Loucy (cell line): ENCODE measurements around the gene GPR35.

Experiments used
- H2AFZ ChIP-seq: fragments of 200-600 bp; sonication (generic); 2 replicates; pipeline ENCODE4 v1.6.0; 2016; ENCODE audit warnings: antibody characterized with exemption, mild to moderate bottlenecking, low read length, moderate library complexity
- H3F3A ChIP-seq: fragments of 200-600 bp; 2 replicates; pipeline ENCODE4 v1.6.0; 2016; ENCODE audit warnings: antibody characterized with exemption, low read depth, mild to moderate bottlenecking
- H3K27me3 ChIP-seq: fragments of 200-600 bp; sonication (generic); 2 replicates; pipeline ENCODE4 v1.6.1; 2014; ENCODE audit warnings: low read length, mild to moderate bottlenecking; ENCODE audit not compliant: insufficient read depth, poor library complexity, severe bottlenecking
- H3K36me3 ChIP-seq: fragments of 200-600 bp; sonication (generic); 2 replicates; pipeline ENCODE4 v1.6.1; 2016; ENCODE audit warnings: low read length; ENCODE audit not compliant: insufficient read depth
- H3K4me1 ChIP-seq: fragments of 200-600 bp; sonication (generic); 2 replicates; pipeline ENCODE4 v1.5.1; 2014; ENCODE audit warnings: low read length, mild to moderate bottlenecking; ENCODE audit not compliant: insufficient read depth, poor library complexity, severe bottlenecking
- H3K4me2 ChIP-seq: fragments of 200-600 bp; sonication (generic); 2 replicates; pipeline ENCODE4 v1.6.0; 2014; ENCODE audit warnings: antibody characterized with exemption, low read length, low read depth, mild to moderate bottlenecking; ENCODE audit not compliant: poor library complexity, severe bottlenecking
- H3K4me3 ChIP-seq: fragments of 200-600 bp; sonication (generic); 2 replicates; pipeline ENCODE4 v1.5.1; 2014; ENCODE audit warnings: low read length, mild to moderate bottlenecking, mixed read lengths; ENCODE audit not compliant: poor library complexity, severe bottlenecking
- H3K79me2 ChIP-seq: fragments of 200-600 bp; sonication (generic); 2 replicates; pipeline ENCODE4 v1.6.1; 2014; ENCODE audit warnings: low read length; ENCODE audit not compliant: insufficient read depth
- H3K9ac ChIP-seq: fragments of 200-600 bp; sonication (generic); 2 replicates; pipeline ENCODE4 v1.6.0; 2014; ENCODE audit warnings: mild to moderate bottlenecking, low read depth, low read length, moderate library complexity; ENCODE audit not compliant: poor library complexity, severe bottlenecking
- H3K9me2 ChIP-seq: fragments of 200-600 bp; sonication (generic); replicated peaks from 2 replicates; pipeline ENCODE4 v1.6.1; 2016; ENCODE audit warnings: low read depth, low read length, mixed read lengths
- H3K9me3 ChIP-seq: fragments of 200-600 bp; sonication (generic); 2 replicates; pipeline ENCODE4 v1.6.1; 2014; ENCODE audit warnings: mild to moderate bottlenecking, antibody characterized with exemption, low read length, low read depth; ENCODE audit not compliant: insufficient read depth
- H4K20me1 ChIP-seq: fragments of 200-600 bp; sonication (generic); 2 replicates; pipeline ENCODE4 v1.6.0; 2014; ENCODE audit warnings: antibody characterized with exemption, low read length, mild to moderate bottlenecking; ENCODE audit not compliant: insufficient read depth, poor library complexity, severe bottlenecking
- CTCF ChIP-seq: fragments of 200-600 bp; sonication (generic); conservative IDR thresholded peaks from 2 replicates; pipeline ENCODE4 v1.5.1; 2014; ENCODE audit warnings: mild to moderate bottlenecking, antibody characterized with exemption, low read length
- EZH2phosphoT487 ChIP-seq: fragments of 200-600 bp; IDR thresholded peaks from 2 replicates; pipeline ENCODE4 v1.6.1; 2018; ENCODE audit warnings: antibody characterized with exemption, mild to moderate bottlenecking, moderate library complexity, borderline replicate concordance

Gene GPR35

GRCh38 chr2:240579071-240579762 is 46.1 kb upstream of the GPR35 start:
- H3K27me3 ChIP-seq: no peaks in the 10 kb centered on the region
- H3K9me3 ChIP-seq: no peaks in the 10 kb centered on the region
- no peak overlapping the region for H2AFZ ChIP-seq
- no peak overlapping the region for H3K4me3 ChIP-seq
- H3K79me2 ChIP-seq: peaks cover 17% of the 10 kb centered on the region
- H3K9ac ChIP-seq: no peak overlapping the region
- no peak for TF ChIP-seq CTCF
- no peak for TF ChIP-seq EZH2phosphoT487
- no peaks in the 10 kb centered on the region for H3K36me3 ChIP-seq
- H4K20me1 ChIP-seq: no peaks in the 10 kb centered on the region
- H3K9me2 ChIP-seq: no peaks in the 10 kb centered on the region
- no peak overlapping the region for H3K4me2 ChIP-seq
- H3K4me1 ChIP-seq: peaks cover 17% of the 10 kb centered on the region
- no peaks in the 10 kb centered on the region for H3F3A ChIP-seq

- Histone ChIP-seq H4K20me1 (peaks cover 2% of the 10 kb centered on the region), H3K27me3 (no peaks in the 10 kb centered on the region), H3K4me3 (no peak overlapping the region), H3K79me2 (peaks cover 19% of the 10 kb centered on the region), H3K36me3 (no peaks in the 10 kb centered on the region), H3K4me2 (no peak overlapping the region), H3F3A (no peaks in the 10 kb centered on the region), H3K9ac (no peak overlapping the region), H3K9me2 (no peaks in the 10 kb centered on the region), H3K4me1 (peaks cover 24% of the 10 kb centered on the region), H2AFZ (no peak overlapping the region), H3K9me3 (no peaks in the 10 kb centered on the region)
- TF ChIP-seq EZH2phosphoT487 (no peak), CTCF (no peak)
Observed at GRCh38 chr2:240579771-240580614, 45.3 kb upstream of the GPR35 start.

GRCh38 chr2:240581811-240582210 is 43.5 kb upstream of the GPR35 start:
- Histone ChIP-seq H3K4me1 (peaks cover 29% of the 10 kb centered on the region), H3K4me2 (no peak overlapping the region), H3K9me2 (no peaks in the 10 kb centered on the region), H3K9me3 (no peaks in the 10 kb centered on the region), H2AFZ (no peak overlapping the region), H3K36me3 (no peaks in the 10 kb centered on the region), H3K27me3 (no peaks in the 10 kb centered on the region), H3K79me2 (peaks cover 31% of the 10 kb centered on the region), H4K20me1 (peaks cover 12% of the 10 kb centered on the region), H3F3A (no peaks in the 10 kb centered on the region), H3K9ac (no peak overlapping the region), H3K4me3 (no peak overlapping the region)
- TF ChIP-seq EZH2phosphoT487 (no peak), CTCF (no peak)
